Gastrocnemius medialis (tissue), 4 donors: ENCODE measurements around the gene SVOPL. TPM values are rescaled to one million over a fixed set of nuclear protein-coding genes. Genes with fewer than 3 reads are reported as not detected.
A peak's percentile ranks its signal among the peaks of the same experiment; 100 is the strongest.

Experiments
- ATAC-seq, 2 donors: fragments of 150-250 bp; one replicate each; pipeline ENCODE4 v1.9.1; 2016
- DNase-seq, 2 donors: peaks; one replicate each; pipeline ENCODE4 v3.0.0-alpha.2; 2019
- H3K27ac ChIP-seq, 4 donors: fragments of 200-600 bp; sonication (generic); 1 replicate in 1 of 4; 2 replicates in 3 of 4; pipeline ENCODE4 v1.5.1; 2016 to 2018; ENCODE audit warnings: mild to moderate bottlenecking in 2 of 4, moderate library complexity in 1 of 4
- H3K27me3 ChIP-seq, 3 donors: fragments of 200-600 bp; sonication (generic) in 2 of 3; 1 replicate in 1 of 3; 2 replicates in 2 of 3; pipeline versions ENCODE4 v1.5.1 to v1.6.0; 2016 to 2019; ENCODE audit warnings: mild to moderate bottlenecking in 1 of 3, moderate library complexity in 1 of 3
- H3K36me3 ChIP-seq, 2 donors: fragments of 200-600 bp; sonication (generic) in 1 of 2; one replicate each; pipeline ENCODE4 v1.5.1; 2017 to 2018
- H3K4me1 ChIP-seq, 2 donors: fragments of 200-600 bp; sonication (generic) in 1 of 2; one replicate each; pipeline ENCODE4 v1.5.1; 2016 to 2017; ENCODE audit warnings: mild to moderate bottlenecking in 2 of 2
- H3K4me3 ChIP-seq, 4 donors: fragments of 200-600 bp; sonication (generic) in 3 of 4; 1 replicate in 1 of 4; 2 replicates in 3 of 4; pipeline ENCODE4 v1.5.1; 2016 to 2019; ENCODE audit warnings: mild to moderate bottlenecking in 2 of 4
- H3K9me3 ChIP-seq, 3 donors: fragments of 200-600 bp; sonication (generic) in 2 of 3; 1 replicate in 1 of 3; 2 replicates in 2 of 3; pipeline ENCODE4 v1.5.1; 2016 to 2019
- POLR2A ChIP-seq, 2 donors: fragments of 450-650 bp; IDR thresholded peaks; one replicate each; pipeline ENCODE4 v1.6.1; 2017; ENCODE audit warnings: antibody characterized with exemption in 2 of 2, mild to moderate bottlenecking in 2 of 2, moderate library complexity in 2 of 2
- in situ Hi-C, 4 donors: fragments of 200-750 bp; cut with MboI; loops; one replicate each; pipeline versions ENCODE4 v1.15.0 to v1.8.0; 2017; ENCODE audit warnings: low sequenced_read_pairs in 4 of 4
- intact Hi-C: fragments of 100-400 bp; cut with DNase I; formaldehyde crosslinking; loops from one replicate; pipeline ENCODE4 v1.15.1; 2023; ENCODE audit warnings: low total_unique reads
- total RNA-seq, 4 donors: library from RNA; depleted of rRNA; stranded (reverse); fragments of >200 nt; gene quantifications; one replicate each; pipeline versions ENCODE4 v1.1.0 to v1.2.3, GENCODE V29; 2016
- TF ChIP-seq, protein P1 (sequence below), 5 experiments: fragments of 450-650 bp in 3 of 5; fragments of 200-600 bp in 2 of 5; sonication (generic) in 2 of 5; IDR thresholded peaks in 4 of 5; conservative IDR thresholded peaks in 1 of 5; 1 replicate in 4 of 5; 2 replicates in 1 of 5; pipeline ENCODE4 v1.5.1; 2016 to 2019; ENCODE audit warnings: antibody characterized with exemption in 5 of 5, mild to moderate bottlenecking in 3 of 5, moderate library complexity in 3 of 5

SVOPL gene
- total RNA-seq, 4 donors from 2014 or later = not detected

DNA sequence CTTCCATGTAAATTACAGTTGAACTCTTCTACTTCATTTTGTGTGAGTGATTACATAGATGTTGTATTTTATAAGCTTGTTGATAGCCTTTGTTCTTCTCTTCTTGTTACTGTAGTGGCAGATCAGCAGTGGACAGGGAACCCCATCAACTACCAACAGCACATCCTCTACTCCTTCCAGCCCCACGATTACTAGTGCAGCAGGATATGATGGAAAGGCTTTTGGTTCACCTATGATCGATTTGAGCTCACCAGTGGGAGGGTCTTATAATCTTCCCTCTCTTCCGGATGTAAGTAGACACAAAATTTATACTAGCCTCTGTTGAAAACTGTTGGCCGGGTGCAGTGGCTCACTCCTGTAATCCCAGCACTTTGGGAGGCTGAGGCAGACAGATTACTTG, 130.4 kb downstream of the SVOPL start:
- no peaks in the 10 kb centered on the region for H3K4me1 ChIP-seq
- DNase-seq = no peak
- H3K27ac ChIP-seq = no peak overlapping the region
- no peak for ATAC-seq
- TF ChIP-seq, protein P1, sequence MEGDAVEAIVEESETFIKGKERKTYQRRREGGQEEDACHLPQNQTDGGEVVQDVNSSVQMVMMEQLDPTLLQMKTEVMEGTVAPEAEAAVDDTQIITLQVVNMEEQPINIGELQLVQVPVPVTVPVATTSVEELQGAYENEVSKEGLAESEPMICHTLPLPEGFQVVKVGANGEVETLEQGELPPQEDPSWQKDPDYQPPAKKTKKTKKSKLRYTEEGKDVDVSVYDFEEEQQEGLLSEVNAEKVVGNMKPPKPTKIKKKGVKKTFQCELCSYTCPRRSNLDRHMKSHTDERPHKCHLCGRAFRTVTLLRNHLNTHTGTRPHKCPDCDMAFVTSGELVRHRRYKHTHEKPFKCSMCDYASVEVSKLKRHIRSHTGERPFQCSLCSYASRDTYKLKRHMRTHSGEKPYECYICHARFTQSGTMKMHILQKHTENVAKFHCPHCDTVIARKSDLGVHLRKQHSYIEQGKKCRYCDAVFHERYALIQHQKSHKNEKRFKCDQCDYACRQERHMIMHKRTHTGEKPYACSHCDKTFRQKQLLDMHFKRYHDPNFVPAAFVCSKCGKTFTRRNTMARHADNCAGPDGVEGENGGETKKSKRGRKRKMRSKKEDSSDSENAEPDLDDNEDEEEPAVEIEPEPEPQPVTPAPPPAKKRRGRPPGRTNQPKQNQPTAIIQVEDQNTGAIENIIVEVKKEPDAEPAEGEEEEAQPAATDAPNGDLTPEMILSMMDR (IDR thresholded peaks at IDR 0.05 in 4 of 5, conservative IDR thresholded peaks at IDR 0.05 in 1 of 5) = no peak
- no peak for TF ChIP-seq POLR2A (IDR thresholded peaks at IDR 0.05)
- no peak overlapping the region for H3K4me3 ChIP-seq
- in situ Hi-C loops (no loop called here), intact Hi-C loops (no loop called here)
- no peaks in the 10 kb centered on the region for H3K27me3 ChIP-seq
- peaks cover 2 to 69% of the 10 kb centered on the region in 2 donors for H3K36me3 ChIP-seq
- no peaks in the 10 kb centered on the region for H3K9me3 ChIP-seq

GRCh38 chr7:138569418-138569817, 131.7 kb downstream of the SVOPL start:
- Histone ChIP-seq H3K27me3 (no peaks in the 10 kb centered on the region), H3K36me3 (peaks cover 2 to 71% of the 10 kb centered on the region in 2 donors), H3K4me1 (no peaks in the 10 kb centered on the region), H3K27ac (no peak overlapping the region), H3K4me3 (no peak overlapping the region), H3K9me3 (no peaks in the 10 kb centered on the region)
- intact Hi-C loops = no loop called here
- ATAC-seq = no peak
- TF ChIP-seq POLR2A (IDR thresholded peaks at IDR 0.05) = no peak
- TF ChIP-seq, protein P1 (IDR thresholded peaks at IDR 0.05 in 4 of 5, conservative IDR thresholded peaks at IDR 0.05 in 1 of 5) = no peak
- in situ Hi-C loops = no loop called here
- DNase-seq = no peak

DNA sequence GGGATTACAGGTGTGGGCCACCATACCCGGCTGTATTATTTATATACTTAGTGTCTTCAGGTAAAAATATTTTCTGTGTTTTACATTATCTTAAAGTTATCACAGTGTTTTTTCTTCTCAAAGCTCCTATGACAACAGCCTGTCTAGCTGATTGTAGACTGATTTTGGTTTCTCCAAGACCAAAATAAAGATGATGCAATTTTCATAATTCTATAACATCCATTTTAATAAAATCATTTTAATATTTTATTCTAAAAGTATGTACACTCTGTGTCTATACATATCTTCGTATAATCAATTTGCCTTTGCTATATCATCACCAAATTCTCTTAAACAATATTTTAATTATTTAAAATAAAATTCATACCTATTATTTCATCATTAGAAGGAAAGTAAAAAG, 132.5 kb downstream of the SVOPL start:
- TF ChIP-seq, protein P1 (IDR thresholded peaks at IDR 0.05 in 4 of 5, conservative IDR thresholded peaks at IDR 0.05 in 1 of 5) = no peak
- no peak for TF ChIP-seq POLR2A (IDR thresholded peaks at IDR 0.05)
- Histone ChIP-seq H3K27ac (no peak overlapping the region), H3K4me3 (no peak overlapping the region), H3K9me3 (no peaks in the 10 kb centered on the region), H3K36me3 (peaks cover 2 to 70% of the 10 kb centered on the region in 2 donors), H3K4me1 (no peaks in the 10 kb centered on the region), H3K27me3 (no peaks in the 10 kb centered on the region)
- intact Hi-C loops (no loop called here), in situ Hi-C loops (no loop called here)
- DNase-seq = no peak
- ATAC-seq = no peak

GRCh38 chr7:138565451-138566114, 135.6 kb downstream of the SVOPL start:
- peaks cover under 1 to 69% of the 10 kb centered on the region in 2 donors for H3K36me3 ChIP-seq
- no peak overlapping the region for H3K4me3 ChIP-seq
- no peaks in the 10 kb centered on the region for H3K4me1 ChIP-seq
- H3K9me3 ChIP-seq = no peaks in the 10 kb centered on the region
- DNase-seq = no peak
- intact Hi-C loops (no loop called here), in situ Hi-C loops (no loop called here)
- H3K27me3 ChIP-seq = no peaks in the 10 kb centered on the region
- TF ChIP-seq, protein P1 (IDR thresholded peaks at IDR 0.05 in 4 of 5, conservative IDR thresholded peaks at IDR 0.05 in 1 of 5) = no peak
- no peak for TF ChIP-seq POLR2A (IDR thresholded peaks at IDR 0.05)
- H3K27ac ChIP-seq = peak overlapping the region in 1 of 4 donors; percentile 79
- no peak for ATAC-seq

GRCh38 chr7:138565071-138565450, 136.1 kb downstream of the SVOPL start:
- DNase-seq = no peak
- Histone ChIP-seq H3K4me1 (no peaks in the 10 kb centered on the region), H3K36me3 (peaks cover 0 to 68% of the 10 kb centered on the region in 2 donors), H3K4me3 (no peak overlapping the region), H3K9me3 (no peaks in the 10 kb centered on the region), H3K27me3 (no peaks in the 10 kb centered on the region), H3K27ac (peak overlapping the region in 1 of 4 donors; percentile 79)
- ATAC-seq = no peak
- no peak for TF ChIP-seq POLR2A (IDR thresholded peaks at IDR 0.05)
- TF ChIP-seq, protein P1 (IDR thresholded peaks at IDR 0.05 in 4 of 5, conservative IDR thresholded peaks at IDR 0.05 in 1 of 5) = no peak
- intact Hi-C loops = no loop called here
- in situ Hi-C loops = no loop called here
